Activated CD4-positive, alpha-beta T cell treated with anti-CD3 and anti-CD28 coated beads, Interleukin-2, amount 50 U/mL, for 4 hours (primary cell): Measurements from ENCODE around the gene LIME1.

Experiments
- DNase-seq, 2 experiments: peaks; one replicate each; pipeline ENCODE4 v3.0.0-alpha.2; 2020

Gene LIME1, protein sequence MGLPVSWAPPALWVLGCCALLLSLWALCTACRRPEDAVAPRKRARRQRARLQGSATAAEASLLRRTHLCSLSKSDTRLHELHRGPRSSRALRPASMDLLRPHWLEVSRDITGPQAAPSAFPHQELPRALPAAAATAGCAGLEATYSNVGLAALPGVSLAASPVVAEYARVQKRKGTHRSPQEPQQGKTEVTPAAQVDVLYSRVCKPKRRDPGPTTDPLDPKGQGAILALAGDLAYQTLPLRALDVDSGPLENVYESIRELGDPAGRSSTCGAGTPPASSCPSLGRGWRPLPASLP

DNA sequence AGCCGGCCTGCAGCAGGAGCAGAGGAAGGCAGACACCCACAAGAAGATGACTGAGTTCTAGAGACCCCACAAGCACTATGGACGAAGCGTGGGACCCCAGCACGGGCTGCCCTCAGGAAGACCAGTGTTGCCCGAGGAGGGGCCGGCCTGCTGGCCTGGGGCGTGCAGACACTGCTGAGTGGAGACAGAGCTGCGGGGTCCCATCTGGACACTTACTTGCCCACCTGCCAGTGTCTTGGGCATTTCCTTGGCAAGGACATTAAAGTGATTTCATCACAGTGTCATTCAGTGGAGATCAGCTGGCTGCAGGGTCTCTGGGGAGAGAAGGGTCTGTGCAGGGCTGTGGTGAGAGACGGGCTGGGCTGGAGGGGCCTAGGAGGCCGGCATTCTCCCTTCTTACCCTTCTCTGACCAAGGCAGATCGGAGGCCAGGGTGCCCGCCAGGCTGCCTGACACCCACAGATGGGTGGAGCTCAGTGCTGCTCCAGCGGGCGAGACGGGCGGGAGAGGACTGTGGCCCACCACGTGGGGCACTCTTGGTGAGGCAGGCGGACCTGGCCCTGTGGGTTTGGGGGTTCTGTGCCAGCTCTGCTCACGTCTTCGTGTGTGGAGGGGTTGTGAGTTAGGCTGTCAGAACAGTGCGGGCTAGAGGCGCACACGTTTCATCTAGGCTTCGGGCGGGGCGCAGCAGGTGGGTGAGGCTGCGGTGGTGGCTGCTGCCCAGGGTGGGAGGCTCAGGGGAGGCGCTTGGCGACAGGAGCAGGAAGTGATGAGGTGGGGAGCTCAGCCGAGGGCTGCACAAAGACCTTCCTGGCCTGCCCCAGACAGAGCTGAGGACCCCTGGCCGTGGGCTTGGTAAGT lies at the start of gene LIME1:
Gene LIME1 (plus strand): TSS at position 806 of the 860 bp plus-strand sequence. CDS start 886 bp downstream, outside the sequence.
- peak; percentile 58 to 63 for DNase-seq

DNA sequence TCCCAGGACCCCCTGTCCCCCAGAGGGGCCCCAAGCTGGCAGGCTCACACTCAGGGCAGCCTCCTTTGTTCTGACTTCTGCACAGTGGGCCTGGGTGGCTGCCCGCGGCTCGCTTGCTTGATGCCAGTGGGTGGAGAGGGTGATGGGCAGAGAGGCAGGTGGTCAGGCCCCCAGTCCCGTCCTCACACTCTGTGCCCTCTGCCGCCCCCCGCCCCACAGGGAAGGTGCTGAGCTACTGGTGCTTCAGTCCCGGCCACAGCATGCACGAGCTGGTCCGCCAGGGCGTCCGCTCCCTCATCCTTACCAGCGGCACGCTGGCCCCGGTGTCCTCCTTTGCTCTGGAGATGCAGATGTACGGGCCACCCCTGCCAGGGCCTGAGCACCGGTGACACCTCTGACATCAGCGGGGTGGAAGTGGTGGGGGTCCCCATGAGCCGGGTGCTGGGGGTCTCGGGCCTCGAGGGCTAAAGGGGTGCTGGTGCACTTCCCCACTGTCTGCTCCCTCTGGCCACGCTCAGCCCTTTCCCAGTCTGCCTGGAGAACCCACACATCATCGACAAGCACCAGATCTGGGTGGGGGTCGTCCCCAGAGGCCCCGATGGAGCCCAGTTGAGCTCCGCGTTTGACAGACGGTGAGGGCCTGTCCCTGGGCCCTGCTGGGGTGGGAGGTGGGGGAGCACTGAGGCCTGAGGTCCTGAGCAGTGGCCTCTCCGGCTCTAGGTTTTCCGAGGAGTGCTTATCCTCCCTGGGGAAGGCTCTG lies 48.9 kb upstream of the LIME1 start:
- no peak for DNase-seq

DNA sequence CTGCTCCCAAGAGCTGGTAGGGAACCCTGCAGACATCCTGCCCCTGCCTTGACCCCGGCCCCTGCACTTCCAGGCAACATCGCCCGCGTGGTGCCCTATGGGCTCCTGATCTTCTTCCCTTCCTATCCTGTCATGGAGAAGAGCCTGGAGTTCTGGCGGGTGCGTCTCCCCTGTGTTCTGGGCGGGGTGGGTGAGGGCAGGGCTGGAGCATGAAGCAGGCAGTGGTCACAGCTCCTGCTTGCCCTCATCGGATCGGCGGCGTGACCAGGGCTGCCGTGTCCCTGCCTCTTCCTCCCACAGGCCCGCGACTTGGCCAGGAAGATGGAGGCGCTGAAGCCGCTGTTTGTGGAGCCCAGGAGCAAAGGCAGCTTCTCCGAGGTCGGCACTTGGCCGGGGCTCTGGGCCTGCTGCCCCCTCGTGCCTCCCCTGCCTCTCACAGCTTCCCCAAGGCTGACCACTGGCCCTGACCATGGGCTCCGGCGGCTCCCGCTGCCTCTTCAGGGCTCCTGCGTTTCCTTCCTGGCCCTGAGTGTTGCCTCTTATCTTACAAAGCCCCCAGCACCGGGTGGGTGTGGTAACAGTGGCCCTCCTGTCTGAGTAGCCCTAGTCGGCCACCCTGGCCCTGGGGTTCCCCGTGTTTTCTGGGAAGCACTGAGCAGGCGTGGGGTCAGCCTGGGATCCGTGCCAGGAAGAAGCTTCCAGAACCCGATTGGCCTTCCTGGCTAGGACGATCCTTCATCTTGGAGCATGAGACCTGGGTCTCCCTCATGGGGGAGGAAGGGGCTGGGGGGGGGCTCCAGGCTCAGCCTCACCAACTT lies 48.0 kb upstream of the LIME1 start:
- no peak for DNase-seq

DNA sequence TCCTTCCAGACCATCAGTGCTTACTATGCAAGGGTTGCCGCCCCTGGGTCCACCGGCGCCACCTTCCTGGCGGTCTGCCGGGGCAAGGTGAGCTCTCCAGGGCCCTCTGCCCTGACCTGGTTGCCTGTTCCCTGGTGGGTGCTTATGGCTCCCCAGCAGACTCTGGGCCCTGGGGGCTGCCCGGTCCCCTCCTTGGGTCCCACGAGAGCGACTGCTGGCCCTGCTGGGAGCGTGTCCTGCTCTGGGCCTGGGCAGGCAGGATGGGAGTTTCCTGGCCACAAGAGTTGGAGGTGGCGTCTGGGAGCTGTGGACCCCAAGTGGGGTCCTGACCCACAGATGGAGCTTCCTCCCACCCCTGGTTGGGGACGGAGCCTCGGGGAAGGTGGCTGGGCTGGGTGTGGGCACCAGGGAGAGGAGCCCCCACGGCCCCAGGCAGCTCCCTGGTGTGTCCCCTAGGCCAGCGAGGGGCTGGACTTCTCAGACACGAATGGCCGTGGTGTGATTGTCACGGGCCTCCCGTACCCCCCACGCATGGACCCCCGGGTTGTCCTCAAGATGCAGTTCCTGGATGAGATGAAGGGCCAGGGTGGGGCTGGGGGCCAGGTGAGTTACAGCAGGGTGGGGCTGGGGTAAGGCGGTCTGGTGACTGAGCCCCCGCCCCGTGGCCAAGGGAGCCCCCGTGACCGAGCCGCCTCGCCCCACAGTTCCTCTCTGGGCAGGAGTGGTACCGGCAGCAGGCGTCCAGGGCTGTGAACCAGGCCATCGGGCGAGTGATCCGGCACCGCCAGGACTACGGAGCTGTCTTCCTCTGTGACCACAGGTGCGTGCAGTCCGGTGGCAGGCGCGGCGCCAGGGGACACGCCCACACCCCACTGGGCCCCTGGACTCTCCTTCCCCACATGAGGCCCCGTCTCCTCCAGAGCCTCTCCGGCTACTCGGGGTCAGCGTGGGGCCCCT lies 47.1 kb upstream of the LIME1 start:
- no peak for DNase-seq

DNA sequence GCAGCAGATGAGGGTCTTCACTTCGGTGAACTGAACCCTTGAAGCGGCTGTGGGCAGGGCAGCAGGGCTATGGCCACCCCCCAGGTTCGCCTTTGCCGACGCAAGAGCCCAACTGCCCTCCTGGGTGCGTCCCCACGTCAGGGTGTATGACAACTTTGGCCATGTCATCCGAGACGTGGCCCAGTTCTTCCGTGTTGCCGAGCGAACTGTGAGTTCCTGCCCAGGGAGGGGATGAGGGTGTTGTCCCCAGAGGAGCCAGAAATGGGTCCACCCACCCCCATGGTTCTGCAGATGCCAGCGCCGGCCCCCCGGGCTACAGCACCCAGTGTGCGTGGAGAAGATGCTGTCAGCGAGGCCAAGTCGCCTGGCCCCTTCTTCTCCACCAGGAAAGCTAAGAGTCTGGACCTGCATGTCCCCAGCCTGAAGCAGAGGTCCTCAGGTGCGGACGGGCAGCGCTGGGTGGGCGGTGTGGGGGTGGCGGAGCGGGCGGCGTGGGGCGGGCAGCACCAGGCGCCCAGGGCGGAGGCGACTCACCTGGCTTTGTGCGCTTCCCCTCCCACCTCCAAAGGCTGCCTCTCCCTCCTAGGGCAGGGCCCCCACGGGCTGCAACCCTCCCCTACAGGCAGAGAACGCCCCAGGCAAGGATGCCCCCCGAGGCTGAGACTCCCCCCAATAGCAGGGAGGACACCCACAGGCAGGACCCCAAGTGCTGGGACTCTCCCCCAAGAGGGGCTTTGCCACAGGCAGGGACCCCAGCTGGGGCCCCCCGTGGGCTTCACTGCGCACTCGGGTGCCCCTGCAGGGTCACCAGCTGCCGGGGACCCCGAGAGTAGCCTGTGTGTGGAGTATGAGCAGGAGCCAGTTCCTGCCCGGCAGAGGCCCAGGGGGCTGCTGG lies 46.2 kb upstream of the LIME1 start:
- no peak for DNase-seq

DNA sequence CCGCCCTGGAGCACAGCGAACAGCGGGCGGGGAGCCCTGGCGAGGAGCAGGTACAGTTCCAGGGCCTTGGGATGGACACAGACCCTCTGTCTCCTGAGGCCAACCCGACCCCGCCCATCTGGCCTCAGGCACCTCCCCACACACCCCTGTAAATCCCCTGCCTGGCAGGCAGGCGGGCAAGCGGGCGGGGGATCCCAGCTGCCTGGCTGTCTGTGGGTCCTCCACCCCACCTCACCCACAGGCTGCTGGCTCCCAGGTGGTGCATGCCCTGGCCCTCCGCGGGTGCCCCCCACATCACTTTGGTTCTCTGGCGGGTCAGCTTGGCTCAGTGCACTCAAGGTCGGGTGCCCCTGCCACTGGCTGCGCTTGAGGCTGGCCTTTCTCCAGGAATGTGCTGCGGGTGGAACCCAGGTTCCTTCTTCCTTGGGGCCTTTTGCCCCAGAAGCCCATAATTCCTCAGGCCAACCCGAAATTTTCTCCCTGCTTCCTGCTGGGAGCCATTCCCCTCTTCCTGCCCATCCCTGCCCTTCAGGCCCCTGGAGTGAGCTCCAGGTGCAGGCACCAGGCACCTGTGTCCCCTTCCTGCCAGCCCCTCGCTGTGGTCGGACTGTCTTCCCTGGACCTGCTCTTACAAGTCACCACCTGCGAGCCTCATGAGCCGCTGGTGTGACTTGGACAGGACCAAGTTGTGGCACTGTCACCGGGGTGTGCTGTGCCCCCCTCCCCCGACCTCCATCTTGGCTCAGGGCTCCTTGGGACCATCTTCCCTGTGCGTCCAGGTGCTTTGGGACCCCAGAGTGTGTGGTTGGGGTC lies 45.4 kb upstream of the LIME1 start:
- no peak for DNase-seq

DNA sequence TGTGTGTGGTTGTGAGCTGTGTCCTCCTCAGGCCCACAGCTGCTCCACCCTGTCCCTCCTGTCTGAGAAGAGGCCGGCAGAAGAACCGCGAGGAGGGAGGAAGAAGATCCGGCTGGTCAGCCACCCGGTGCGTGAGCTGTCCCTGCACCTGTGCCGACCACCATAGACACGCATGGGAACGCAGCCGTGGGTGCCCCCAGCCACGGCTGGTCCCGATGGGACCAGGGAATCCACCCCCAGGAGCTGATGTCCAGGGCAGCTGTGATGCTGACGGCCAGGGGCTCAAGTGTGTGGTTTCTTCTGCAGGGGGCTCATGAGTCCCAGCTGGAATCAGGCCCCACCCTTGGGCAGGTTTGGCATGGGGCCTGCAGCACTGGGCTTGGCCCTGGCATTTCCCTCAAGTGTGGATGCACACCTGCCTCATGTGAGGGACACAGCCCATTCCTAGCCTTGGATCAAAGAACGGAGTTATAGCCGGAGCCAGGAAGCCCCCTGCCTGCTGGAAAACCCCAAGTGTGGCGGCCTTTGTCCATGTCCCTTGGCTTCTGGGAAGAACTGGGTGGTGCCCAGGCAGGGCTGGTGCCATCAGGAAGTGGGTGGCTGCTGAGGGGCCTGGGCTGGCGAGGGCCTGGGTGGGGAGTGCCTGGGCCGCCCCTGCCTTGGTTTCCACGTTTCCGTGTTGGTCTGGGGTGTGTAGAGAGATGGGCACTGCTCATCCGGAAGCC lies 44.6 kb upstream of the LIME1 start:
- DNase-seq = no peak

DNA sequence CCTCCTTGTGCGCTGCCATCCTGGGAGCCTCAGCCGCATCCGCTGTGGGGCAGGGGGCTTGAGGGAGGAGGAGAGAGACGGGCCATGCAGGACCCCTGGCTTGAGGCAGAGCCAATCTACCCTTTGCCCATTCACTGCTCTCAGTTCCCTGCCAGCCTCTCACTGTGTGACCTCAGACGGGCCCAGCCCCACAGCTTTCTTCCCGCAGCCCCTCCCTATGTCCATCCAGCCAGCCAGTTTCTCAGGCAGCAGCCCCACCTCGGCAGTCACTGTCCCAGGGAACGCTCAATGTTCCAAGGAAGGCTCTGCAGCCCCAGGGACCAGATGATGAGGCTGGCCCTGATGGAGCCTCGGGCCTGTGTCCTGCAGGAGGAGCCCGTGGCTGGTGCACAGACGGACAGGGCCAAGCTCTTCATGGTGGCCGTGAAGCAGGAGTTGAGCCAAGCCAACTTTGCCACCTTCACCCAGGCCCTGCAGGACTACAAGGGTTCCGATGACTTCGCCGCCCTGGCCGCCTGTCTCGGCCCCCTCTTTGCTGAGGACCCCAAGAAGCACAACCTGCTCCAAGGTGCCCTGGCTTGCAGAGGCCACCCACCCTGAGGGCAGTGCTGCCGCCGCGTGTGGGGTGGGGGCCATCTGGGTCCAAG lies 43.9 kb upstream of the LIME1 start:
- no peak for DNase-seq

DNA sequence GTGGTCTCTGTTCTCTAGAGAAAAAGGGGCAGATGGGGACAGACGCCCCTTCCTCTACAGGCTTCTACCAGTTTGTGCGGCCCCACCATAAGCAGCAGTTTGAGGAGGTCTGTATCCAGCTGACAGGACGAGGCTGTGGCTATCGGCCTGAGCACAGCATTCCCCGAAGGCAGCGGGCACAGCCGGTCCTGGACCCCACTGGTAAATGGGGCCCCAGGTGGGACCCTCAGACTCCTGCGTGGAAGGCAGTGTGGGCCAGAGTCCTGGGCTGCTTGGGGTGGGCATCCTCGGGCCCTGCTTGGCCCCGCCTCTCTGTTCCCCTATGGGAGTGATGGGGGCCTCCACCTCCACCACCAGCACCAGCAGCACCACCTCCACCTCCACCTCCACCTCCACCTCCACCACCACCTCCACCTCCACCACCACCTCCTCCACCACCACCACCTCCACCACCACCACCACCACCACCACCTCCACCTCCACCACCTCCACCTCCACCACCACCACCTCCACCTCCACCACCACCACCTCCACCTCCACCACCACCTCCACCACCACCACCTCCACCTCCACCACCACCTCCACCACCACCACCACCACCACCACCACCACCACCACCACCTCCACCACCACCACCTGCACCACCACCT lies 43.3 kb upstream of the LIME1 start:
- no peak for DNase-seq

DNA sequence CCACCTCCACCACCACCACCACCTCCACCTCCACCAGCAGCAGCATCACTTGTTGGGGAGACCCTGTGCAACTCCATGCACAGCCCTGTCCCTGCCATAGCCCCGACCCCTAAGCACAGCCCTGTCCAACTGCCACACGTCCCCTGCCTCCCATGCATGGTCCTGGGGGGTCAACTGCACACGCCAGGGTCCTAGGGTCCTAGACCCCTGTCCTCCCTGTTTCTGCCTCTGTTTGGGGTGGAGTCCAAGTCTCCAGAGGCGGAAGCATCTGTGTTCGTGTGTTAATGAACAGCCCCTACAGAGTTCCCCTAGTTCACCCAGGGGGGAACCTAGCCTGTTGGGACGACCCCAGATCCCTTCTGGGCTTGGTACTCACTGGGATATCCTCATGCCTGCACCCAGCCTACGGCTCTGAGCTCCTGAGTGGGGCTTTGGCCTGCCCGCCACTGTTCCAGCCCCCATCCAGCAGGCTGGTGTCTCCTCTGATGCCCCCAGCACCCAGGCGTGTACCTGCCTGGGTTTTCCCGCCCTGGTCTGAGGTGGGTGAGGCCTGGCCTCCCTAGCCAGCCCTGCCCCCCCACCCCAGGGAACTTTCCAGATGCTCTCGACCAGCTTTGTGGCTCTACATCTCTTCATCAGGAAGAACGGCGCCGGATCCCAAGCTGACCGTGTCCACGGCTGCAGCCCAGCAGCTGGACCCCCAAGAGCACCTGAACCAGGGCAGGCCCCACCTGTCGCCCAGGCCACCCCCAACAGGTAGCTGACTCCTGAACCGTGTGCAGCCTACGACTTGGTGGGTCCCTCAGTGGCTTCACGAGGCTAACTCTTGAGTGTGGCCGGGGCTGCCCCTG lies 42.5 kb upstream of the LIME1 start:
- no peak for DNase-seq

DNA sequence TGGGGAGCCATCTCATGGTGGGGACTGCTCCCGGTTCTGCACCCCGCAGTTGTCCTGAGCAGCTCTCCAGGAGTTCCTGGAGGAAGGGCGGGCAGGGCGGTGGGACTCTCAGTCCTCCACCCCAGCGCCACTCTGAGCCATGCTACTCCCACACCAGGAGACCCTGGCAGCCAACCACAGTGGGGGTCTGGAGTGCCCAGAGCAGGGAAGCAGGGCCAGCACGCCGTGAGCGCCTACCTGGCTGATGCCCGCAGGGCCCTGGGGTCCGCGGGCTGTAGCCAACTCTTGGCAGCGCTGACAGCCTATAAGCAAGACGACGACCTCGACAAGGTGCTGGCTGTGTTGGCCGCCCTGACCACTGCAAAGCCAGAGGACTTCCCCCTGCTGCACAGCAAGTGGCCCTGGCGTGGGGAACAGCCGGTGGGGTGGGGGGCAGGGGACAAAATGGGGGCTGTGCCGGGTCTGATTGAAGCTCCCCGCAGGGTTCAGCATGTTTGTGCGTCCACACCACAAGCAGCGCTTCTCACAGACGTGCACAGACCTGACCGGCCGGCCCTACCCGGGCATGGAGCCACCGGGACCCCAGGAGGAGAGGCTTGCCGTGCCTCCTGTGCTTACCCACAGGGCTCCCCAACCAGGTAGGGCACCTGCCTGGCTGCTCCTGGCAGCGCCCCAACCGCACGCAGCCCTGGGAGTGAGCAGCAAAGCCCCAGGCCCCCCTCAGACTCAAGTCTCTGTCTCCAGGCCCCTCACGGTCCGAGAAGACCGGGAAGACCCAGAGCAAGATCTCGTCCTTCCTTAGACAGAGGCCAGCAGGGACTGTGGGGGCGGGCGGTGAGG lies 41.7 kb upstream of the LIME1 start:
- no peak for DNase-seq

DNA sequence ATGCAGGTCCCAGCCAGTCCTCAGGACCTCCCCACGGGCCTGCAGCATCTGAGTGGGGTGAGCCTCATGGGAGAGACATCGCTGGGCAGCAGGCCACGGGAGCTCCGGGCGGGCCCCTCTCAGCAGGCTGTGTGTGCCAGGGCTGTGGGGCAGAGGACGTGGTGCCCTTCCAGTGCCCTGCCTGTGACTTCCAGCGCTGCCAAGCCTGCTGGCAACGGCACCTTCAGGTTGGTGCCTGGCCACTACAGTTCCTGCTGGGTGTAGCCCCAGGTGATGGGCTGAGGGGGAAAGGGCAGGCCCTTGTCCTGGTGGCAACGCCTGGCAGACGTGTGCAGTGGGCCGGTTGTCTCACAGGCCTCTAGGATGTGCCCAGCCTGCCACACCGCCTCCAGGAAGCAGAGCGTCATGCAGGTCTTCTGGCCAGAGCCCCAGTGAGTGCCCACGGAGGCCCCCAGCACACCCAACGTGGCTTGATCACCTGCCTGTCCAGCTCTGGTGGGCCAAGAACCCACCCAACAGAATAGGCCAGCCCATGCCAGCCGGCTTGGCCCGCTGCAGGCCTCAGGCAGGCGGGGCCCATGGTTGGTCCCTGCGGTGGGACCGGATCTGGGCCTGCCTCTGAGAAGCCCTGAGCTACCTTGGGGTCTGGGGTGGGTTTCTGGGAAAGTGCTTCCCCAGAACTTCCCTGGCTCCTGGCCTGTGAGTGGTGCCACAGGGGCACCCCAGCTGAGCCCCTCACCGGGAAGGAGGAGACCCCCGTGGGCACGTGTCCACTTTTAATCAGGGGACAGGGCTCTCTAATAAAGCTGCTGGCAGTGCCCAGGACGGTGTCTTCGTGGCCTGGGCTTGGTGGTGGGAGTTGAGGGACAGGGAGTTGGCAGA lies 40.8 kb upstream of the LIME1 start:
- no peak for DNase-seq

DNA sequence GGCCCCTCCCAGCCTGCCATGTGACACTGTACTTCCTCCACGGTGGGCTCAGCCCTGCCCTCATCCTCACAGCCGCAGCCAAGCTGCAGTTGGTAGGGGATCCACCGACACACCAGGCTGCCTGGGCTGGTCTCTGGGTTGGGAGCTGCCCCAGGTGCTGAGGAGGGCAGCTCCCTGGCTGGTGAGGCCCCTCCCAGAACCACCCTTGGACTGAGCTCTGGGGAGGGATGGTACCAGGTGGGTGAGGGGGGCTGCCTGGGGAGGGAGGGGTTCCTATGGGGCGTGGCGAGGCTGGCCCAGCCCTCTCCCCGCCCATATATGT lies 40.2 kb upstream of the LIME1 start:
- DNase-seq = no peak

DNA sequence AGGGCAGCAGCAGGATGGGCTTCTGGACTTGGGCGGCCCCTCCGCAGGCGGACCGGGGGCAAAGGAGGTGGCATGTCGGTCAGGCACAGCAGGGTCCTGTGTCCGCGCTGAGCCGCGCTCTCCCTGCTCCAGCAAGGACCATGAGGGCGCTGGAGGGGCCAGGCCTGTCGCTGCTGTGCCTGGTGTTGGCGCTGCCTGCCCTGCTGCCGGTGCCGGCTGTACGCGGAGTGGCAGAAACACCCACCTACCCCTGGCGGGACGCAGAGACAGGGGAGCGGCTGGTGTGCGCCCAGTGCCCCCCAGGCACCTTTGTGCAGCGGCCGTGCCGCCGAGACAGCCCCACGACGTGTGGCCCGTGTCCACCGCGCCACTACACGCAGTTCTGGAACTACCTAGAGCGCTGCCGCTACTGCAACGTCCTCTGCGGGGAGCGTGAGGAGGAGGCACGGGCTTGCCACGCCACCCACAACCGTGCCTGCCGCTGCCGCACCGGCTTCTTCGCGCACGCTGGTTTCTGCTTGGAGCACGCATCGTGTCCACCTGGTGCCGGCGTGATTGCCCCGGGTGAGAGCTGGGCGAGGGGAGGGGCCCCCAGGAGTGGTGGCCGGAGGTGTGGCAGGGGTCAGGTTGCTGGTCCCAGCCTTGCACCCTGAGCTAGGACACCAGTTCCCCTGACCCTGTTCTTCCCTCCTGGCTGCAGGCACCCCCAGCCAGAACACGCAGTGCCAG lies 39.7 kb upstream of the LIME1 start, which contains the start of gene TNFRSF6B:
Gene TNFRSF6B (plus strand): TSS at position 25 of the 729 bp plus-strand sequence. CDS start 116 bp downstream, at position 141.
- peak in 1 of 2 experiments; percentile 22 for DNase-seq
